SK-N-SH (cell line): ENCODE results near the gene WSCD1. TPM values are rescaled to one million over a fixed set of nuclear protein-coding genes. Genes with fewer than 3 reads are reported as not detected.

Source experiments
- CTCF ChIA-PET: fragments of 300-600, 350-600 bp; formaldehyde crosslinking; extraction: SDS; loops from one replicate; lab custom pipeline; 2021; lab: Yijun Ruan, JAX
- POLR2A ChIA-PET: fragments of 350-600 bp; sonication (Branson Sonifier 250); formaldehyde crosslinking; extraction: SDS; loops from one replicate; lab custom pipeline; 2020; ENCODE audit warnings: antibody characterized with exemption, inconsistent platforms; lab: Yijun Ruan, JAX
- DNase-seq: peaks from one replicate; pipeline ENCODE4 v3.0.0; 2012
- H2AFZ ChIP-seq: fragments of 200-600 bp; sonication (generic); 2 replicates; pipeline ENCODE4 v1.8.1; 2016; ENCODE audit warnings: antibody characterized with exemption, mild to moderate bottlenecking, low read depth
- H3F3A ChIP-seq: fragments of 200-600 bp; sonication (generic); replicated peaks from 2 replicates; pipeline ENCODE3; 2016; ENCODE audit warnings: antibody characterized with exemption, mild to moderate bottlenecking; ENCODE audit not compliant: insufficient read depth
- H3K27ac ChIP-seq, 2 experiments: fragments of 200-500 bp in 1 of 2; fragments of 200-600 bp in 1 of 2; sonication (Bioruptor generic) in 1 of 2; sonication (generic), shearing (Covaris generic) in 1 of 2; 2 replicates each; pipeline versions ENCODE4 v1.5.1 to v1.6.1; 2014 to 2016; ENCODE audit warnings: low read depth in 2 of 2, inconsistent platforms in 1 of 2, low read length in 1 of 2, mild to moderate bottlenecking in 1 of 2, mixed read lengths in 1 of 2
- H3K27me3 ChIP-seq: fragments of 200-600 bp; sonication (generic), shearing (Covaris generic); 2 replicates; pipeline ENCODE4 v1.6.1; 2016; ENCODE audit warnings: mixed run types; ENCODE audit not compliant: insufficient read depth
- H3K36me3 ChIP-seq, 2 experiments: fragments of 200-500 bp in 1 of 2; fragments of 200-600 bp in 1 of 2; sonication (Bioruptor generic) in 1 of 2; sonication (generic) in 1 of 2; replicated peaks in 1 of 2; 2 replicates each; pipeline versions ENCODE3 to v1.5.1; 2014 to 2016; ENCODE audit warnings: low read length in 1 of 2, mild to moderate bottlenecking in 1 of 2; ENCODE audit not compliant: insufficient read depth in 2 of 2, control insufficient read depth in 1 of 2
- H3K4me1 ChIP-seq, 2 experiments: fragments of 200-500 bp in 1 of 2; fragments of 200-600 bp in 1 of 2; sonication (Bioruptor generic) in 1 of 2; sonication (generic), shearing (Covaris generic) in 1 of 2; 2 replicates each; pipeline versions ENCODE4 v1.5.1 to v1.6.1; 2014 to 2016; ENCODE audit warnings: low read depth in 1 of 2, low read length in 1 of 2, mixed run types in 1 of 2; ENCODE audit not compliant: insufficient read depth in 2 of 2, control insufficient read depth in 1 of 2
- H3K4me2 ChIP-seq: fragments of 200-600 bp; sonication (generic), shearing (Covaris generic); 2 replicates; pipeline ENCODE4 v1.6.1; 2017; ENCODE audit warnings: mixed run types
- H3K4me3 ChIP-seq, 2 experiments: fragments of 200-500 bp in 1 of 2; fragments of 200-600 bp in 1 of 2; sonication (Bioruptor generic) in 1 of 2; sonication (generic), shearing (Covaris generic) in 1 of 2; 2 replicates each; pipeline versions ENCODE4 v1.5.1 to v1.8.1; 2014 to 2016; ENCODE audit warnings: low read depth in 2 of 2, inconsistent platforms in 1 of 2, low read length in 1 of 2, mild to moderate bottlenecking in 1 of 2, mixed read lengths in 1 of 2, moderate library complexity in 1 of 2
- H3K79me2 ChIP-seq: fragments of 200-600 bp; sonication (generic); 2 replicates; pipeline ENCODE4 v1.8.1; 2017; ENCODE audit warnings: mild to moderate bottlenecking; ENCODE audit not compliant: insufficient read depth
- H3K9ac ChIP-seq: fragments of 200-600 bp; sonication (generic); 2 replicates; pipeline ENCODE4 v1.6.1; 2017; ENCODE audit warnings: mixed run types
- H3K9me2 ChIP-seq: fragments of 200-600 bp; sonication (generic); 2 replicates; pipeline ENCODE4 v1.6.1; 2017; ENCODE audit warnings: mixed run types
- H3K9me3 ChIP-seq: fragments of 200-600 bp; sonication (generic); 2 replicates; pipeline ENCODE4 v1.6.1; 2017; ENCODE audit warnings: mixed run types, mild to moderate bottlenecking, moderate library complexity
- H4K20me1 ChIP-seq: fragments of 200-600 bp; sonication (generic); 2 replicates; pipeline ENCODE4 v1.6.1; 2017; ENCODE audit warnings: mild to moderate bottlenecking, mixed run types; ENCODE audit not compliant: insufficient read depth
- EP300 ChIP-seq, 2 experiments: IDR thresholded peaks; 2 replicates each; pipeline versions ENCODE4 v1.4.0 to v1.6.1; 2012; ENCODE audit warnings: borderline replicate concordance in 1 of 2, low read depth in 1 of 2, low read length in 1 of 2
- FOSL2 ChIP-seq: IDR thresholded peaks from 2 replicates; pipeline ENCODE4 v1.4.0; 2012; ENCODE audit warnings: low read depth, mild to moderate bottlenecking, moderate library complexity, borderline replicate concordance
- GATA2 ChIP-seq: sonication (generic); formaldehyde crosslinking; IDR thresholded peaks from 2 replicates; pipeline ENCODE4 v1.5.0; 2020; ENCODE audit warnings: mild to moderate bottlenecking, missing genetic modification reagents
- MXI1 ChIP-seq: IDR thresholded peaks from 2 replicates; pipeline ENCODE4 v1.6.1; 2012; ENCODE audit warnings: mild to moderate bottlenecking, low read depth, low read length, improper control_type of control experiment
- NRF1 ChIP-seq: IDR thresholded peaks from 2 replicates; pipeline ENCODE4 v1.6.1; 2012; ENCODE audit warnings: low read depth, mild to moderate bottlenecking, low read length
- POLR2AphosphoS5 ChIP-seq: IDR thresholded peaks from 2 replicates; pipeline ENCODE4 v1.6.1; 2012; ENCODE audit warnings: low read depth, low read length
- RFX5 ChIP-seq: IDR thresholded peaks from 2 replicates; pipeline ENCODE4 v1.6.1; 2012; ENCODE audit warnings: mild to moderate bottlenecking, improper control_type of control experiment, low read length
- SIN3A ChIP-seq: IDR thresholded peaks from 2 replicates; pipeline ENCODE4 v1.6.1; 2012; ENCODE audit warnings: low read depth, mild to moderate bottlenecking, low read length, moderate library complexity, borderline replicate concordance
- SMC3 ChIP-seq: IDR thresholded peaks from 2 replicates; pipeline ENCODE4 v1.6.1; 2012; ENCODE audit warnings: low read depth, low read length, improper control_type of control experiment
- USF1 ChIP-seq: IDR thresholded peaks from 2 replicates; pipeline ENCODE4 v1.4.0; 2012; ENCODE audit warnings: low read depth, borderline replicate concordance
- WGBS: methylation state at CpG from one replicate; pipeline ENCODE4 v1.1.6; 2017; ENCODE audit warnings: low lambda C conversion rate; 5-methylcytosine and 5-hydroxymethylcytosine counted together
- polyA plus RNA-seq, 3 experiments: library from polyadenylated mRNA; depleted of rRNA; stranded (reverse); fragments of >200 nt; gene quantifications; 2 replicates each; pipeline ENCODE4 v1.2.3, GENCODE V29; 2012
- TF ChIP-seq, protein P1 (sequence below): fragments of 150-350 bp; IDR thresholded peaks from 2 replicates; pipeline ENCODE4 v1.6.1; 2017; ENCODE audit warnings: antibody characterized with exemption, low read length, low read depth, borderline replicate concordance
- TF ChIP-seq, protein P2 (sequence below): IDR thresholded peaks from 2 replicates; pipeline ENCODE4 v1.6.1; 2012; ENCODE audit warnings: mild to moderate bottlenecking, low read depth, low read length, moderate library complexity
- TF ChIP-seq, protein P3 (sequence below): IDR thresholded peaks from 2 replicates; pipeline ENCODE4 v1.4.0; 2012; ENCODE audit warnings: low read depth

The WSCD1 gene
- polyA plus RNA-seq, 1 of the 3 experiments (the other 2 are of a cell fraction) = 0.03 TPM

DNA sequence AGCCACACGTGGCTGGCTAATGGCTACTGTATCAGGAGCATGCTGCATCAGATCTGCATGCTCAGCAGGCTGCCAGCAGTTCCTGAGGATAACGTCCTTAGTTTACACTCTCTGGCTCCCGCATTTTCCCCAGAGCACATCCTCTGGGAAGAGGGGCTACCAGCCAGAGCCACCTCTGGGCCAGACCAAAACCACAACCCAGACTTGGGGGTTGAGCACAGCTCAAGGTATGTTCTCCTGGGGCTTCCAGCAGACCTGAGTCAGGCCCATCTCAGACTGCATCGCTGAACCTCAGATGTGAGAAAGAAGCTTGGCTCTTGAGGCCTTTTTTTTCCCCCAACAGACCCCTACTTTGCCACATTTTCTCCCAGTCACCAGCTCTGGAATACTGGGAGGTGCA lies 23.7 kb upstream of the WSCD1 start:
- POLR2A ChIA-PET = no interaction called here
- no peak for TF ChIP-seq SMC3
- TF ChIP-seq FOSL2 = no peak
- TF ChIP-seq RFX5 = no peak
- no peak for TF ChIP-seq GATA2 (CRISPR knock-in tag)
- TF ChIP-seq USF1 = no peak
- TF ChIP-seq SIN3A = no peak
- TF ChIP-seq POLR2AphosphoS5 = no peak
- no peak for TF ChIP-seq NRF1
- TF ChIP-seq, protein P1, sequence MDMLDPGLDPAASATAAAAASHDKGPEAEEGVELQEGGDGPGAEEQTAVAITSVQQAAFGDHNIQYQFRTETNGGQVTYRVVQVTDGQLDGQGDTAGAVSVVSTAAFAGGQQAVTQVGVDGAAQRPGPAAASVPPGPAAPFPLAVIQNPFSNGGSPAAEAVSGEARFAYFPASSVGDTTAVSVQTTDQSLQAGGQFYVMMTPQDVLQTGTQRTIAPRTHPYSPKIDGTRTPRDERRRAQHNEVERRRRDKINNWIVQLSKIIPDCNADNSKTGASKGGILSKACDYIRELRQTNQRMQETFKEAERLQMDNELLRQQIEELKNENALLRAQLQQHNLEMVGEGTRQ = no peak
- TF ChIP-seq, protein P2, sequence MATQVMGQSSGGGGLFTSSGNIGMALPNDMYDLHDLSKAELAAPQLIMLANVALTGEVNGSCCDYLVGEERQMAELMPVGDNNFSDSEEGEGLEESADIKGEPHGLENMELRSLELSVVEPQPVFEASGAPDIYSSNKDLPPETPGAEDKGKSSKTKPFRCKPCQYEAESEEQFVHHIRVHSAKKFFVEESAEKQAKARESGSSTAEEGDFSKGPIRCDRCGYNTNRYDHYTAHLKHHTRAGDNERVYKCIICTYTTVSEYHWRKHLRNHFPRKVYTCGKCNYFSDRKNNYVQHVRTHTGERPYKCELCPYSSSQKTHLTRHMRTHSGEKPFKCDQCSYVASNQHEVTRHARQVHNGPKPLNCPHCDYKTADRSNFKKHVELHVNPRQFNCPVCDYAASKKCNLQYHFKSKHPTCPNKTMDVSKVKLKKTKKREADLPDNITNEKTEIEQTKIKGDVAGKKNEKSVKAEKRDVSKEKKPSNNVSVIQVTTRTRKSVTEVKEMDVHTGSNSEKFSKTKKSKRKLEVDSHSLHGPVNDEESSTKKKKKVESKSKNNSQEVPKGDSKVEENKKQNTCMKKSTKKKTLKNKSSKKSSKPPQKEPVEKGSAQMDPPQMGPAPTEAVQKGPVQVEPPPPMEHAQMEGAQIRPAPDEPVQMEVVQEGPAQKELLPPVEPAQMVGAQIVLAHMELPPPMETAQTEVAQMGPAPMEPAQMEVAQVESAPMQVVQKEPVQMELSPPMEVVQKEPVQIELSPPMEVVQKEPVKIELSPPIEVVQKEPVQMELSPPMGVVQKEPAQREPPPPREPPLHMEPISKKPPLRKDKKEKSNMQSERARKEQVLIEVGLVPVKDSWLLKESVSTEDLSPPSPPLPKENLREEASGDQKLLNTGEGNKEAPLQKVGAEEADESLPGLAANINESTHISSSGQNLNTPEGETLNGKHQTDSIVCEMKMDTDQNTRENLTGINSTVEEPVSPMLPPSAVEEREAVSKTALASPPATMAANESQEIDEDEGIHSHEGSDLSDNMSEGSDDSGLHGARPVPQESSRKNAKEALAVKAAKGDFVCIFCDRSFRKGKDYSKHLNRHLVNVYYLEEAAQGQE = no peak
- TF ChIP-seq MXI1 = no peak
- TF ChIP-seq, protein P3, sequence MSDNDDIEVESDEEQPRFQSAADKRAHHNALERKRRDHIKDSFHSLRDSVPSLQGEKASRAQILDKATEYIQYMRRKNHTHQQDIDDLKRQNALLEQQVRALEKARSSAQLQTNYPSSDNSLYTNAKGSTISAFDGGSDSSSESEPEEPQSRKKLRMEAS = no peak
- no peak for TF ChIP-seq EP300 (IDR thresholded peaks at IDR 0.05; ENCODE audit: borderline replicate concordance in 1 of 2, low read depth in 1 of 2, low read length in 1 of 2)
- Histone ChIP-seq H3K4me1 (no peaks in the 10 kb centered on the region), H3F3A (no peaks in the 10 kb centered on the region), H3K27me3 (peaks cover 5% of the 10 kb centered on the region; the same call in 1 of the 2 replicates), H3K4me2 (no peak overlapping the region), H2AFZ (no peak overlapping the region), H3K79me2 (no peaks in the 10 kb centered on the region), H4K20me1 (no peaks in the 10 kb centered on the region), H3K9me3 (no peaks in the 10 kb centered on the region), H3K4me3 (no peak overlapping the region), H3K9ac (no peak overlapping the region), H3K36me3 (no peaks in the 10 kb centered on the region), H3K27ac (no peak overlapping the region), H3K9me2 (no peaks in the 10 kb centered on the region)
- WGBS = 10% methylated on average over 4 of the region's 4 CpGs
- CTCF ChIA-PET = interaction anchor here (2.0 kb wide), 1 partner anchor 23 kb away, joined by 5 read pairs; no protein-coding TSS in a partner anchor
- DNase-seq = no peak
